ENCODE data around the gene KCNIP4. TPM values are rescaled to one million over a fixed set of nuclear protein-coding genes. Genes with fewer than 3 reads are reported as not detected.

Gene KCNIP4
- total and polyA plus RNA-seq, 9 of the 15 experiments (the other 6 are each of a cell fraction or from before 2014, with no cell fraction given): 0.25 to 0.41 TPM; not detected in 7

GRCh38 chr4:21735866-21736265 lies 212.7 kb downstream of the KCNIP4 start (continued):
- no peak for TF ChIP-seq THAP12 (CRISPR knock-in tag; IDR thresholded peaks at IDR 0.05)

GRCh38 chr4:21733894-21734630 lies 214.5 kb downstream of the KCNIP4 start:
- CTCF ChIA-PET (ENCODE audit: low intra/inter-chr PET ratio): no interaction called here
- H3K36me3 ChIP-seq (ENCODE audit: control insufficient read depth, insufficient read depth, low read length): no peaks in the 10 kb centered on the region
- FAIRE-seq: no peak
- TF ChIP-seq CREBBP (IDR thresholded peaks at IDR 0.05; ENCODE audit: low read depth, low read length): no peak
- no peak for TF ChIP-seq ATF1 (CRISPR knock-in tag; IDR thresholded peaks at IDR 0.05)
- no peak for TF ChIP-seq ATF1 (tag; IDR thresholded peaks at IDR 0.05)
- no peak for TF ChIP-seq PCBP2 (IDR thresholded peaks at IDR 0.05; ENCODE audit: low read depth, low read length, poor library complexity, severe bottlenecking)
- TF ChIP-seq TAF1 (IDR thresholded peaks at IDR 0.05; ENCODE audit: control insufficient read depth, extremely low read depth, insufficient read depth, low read length, severe bottlenecking): no peak
- no peak for TF ChIP-seq ARID4B (CRISPR knock-in tag; IDR thresholded peaks at IDR 0.05)
- TF ChIP-seq ZNF354B (CRISPR knock-in tag; IDR thresholded peaks at IDR 0.05): no peak
- TF ChIP-seq PYGO2 (tag; IDR thresholded peaks at IDR 0.05): no peak
- no peak for TF ChIP-seq ARID3B (CRISPR knock-in tag; IDR thresholded peaks at IDR 0.05; ENCODE audit: borderline replicate concordance)
- TF ChIP-seq HDAC1 (IDR thresholded peaks at IDR 0.05): no peak
- no peak for TF ChIP-seq SP2 (IDR thresholded peaks at IDR 0.05; ENCODE audit: extremely low read depth, low read depth, low read length, poor library complexity, severe bottlenecking)

More at GRCh38 chr4:21733894-21734630, 214.5 kb downstream of the KCNIP4 start:
- H3K4me3 ChIP-seq: no peak overlapping the region
- no peaks in the 10 kb centered on the region for H3K9me3 ChIP-seq (replicated peaks; ENCODE audit: control insufficient read depth, insufficient read depth, low read depth, low read length)
- 3% methylated on average over 3 of the region's 3 CpGs for WGBS (ENCODE audit: insufficient coverage, low coverage, missing lambda C conversion rate)
- H3K9ac ChIP-seq (ENCODE audit: insufficient read depth in 1 of 2, low read depth in 2 of 2, low read length in 2 of 2): no peak overlapping the region
- no peak overlapping the region for H2AFZ ChIP-seq (ENCODE audit: low read depth, low read length)
- no peaks in the 10 kb centered on the region for H3K27me3 ChIP-seq (ENCODE audit: control insufficient read depth in 2 of 2, insufficient read depth in 2 of 2, low read length in 2 of 2)
- H3K27ac ChIP-seq (ENCODE audit: extremely low read depth, low read depth, low read length): no peak overlapping the region
- no peaks in the 10 kb centered on the region for H4K20me1 ChIP-seq (replicated peaks; ENCODE audit: control insufficient read depth, insufficient read depth, low read length)
- in situ Hi-C loops (cut with MboI): no loop called here
- no peaks in the 10 kb centered on the region for H3K4me1 ChIP-seq (replicated peaks in 1 of 2; ENCODE audit: control insufficient read depth in 2 of 2, insufficient read depth in 2 of 2, low read length in 2 of 2)
- DNase-seq (ENCODE audit: extremely low read depth in 1 of 4, low spot score in 3 of 4): no peak
- ATAC-seq: no peak
- intact Hi-C loops (cut with micrococcal nuclease): no loop called here
- no peaks in the 10 kb centered on the region for H3K9me1 ChIP-seq (ENCODE audit: control insufficient read depth, insufficient read depth, low read length)
- H3K79me2 ChIP-seq (ENCODE audit: control insufficient read depth, insufficient read depth, low read length): no peaks in the 10 kb centered on the region
- BruUV-seq (replicated peaks): no TSS peak
- H3K4me2 ChIP-seq (ENCODE audit: insufficient read depth, low read length): no peak overlapping the region
- POLR2A ChIA-PET: no interaction called here
